SU-DHL-6 (cell line): ENCODE results near the gene HOXC10.

Experiments used
- H2AFZ ChIP-seq: fragments of 200-600 bp; sonication (generic); 2 replicates; pipeline ENCODE4 v1.6.1; 2014; ENCODE audit warnings: low read depth, mild to moderate bottlenecking, moderate library complexity, mixed read lengths, antibody characterized with exemption, low read length; ENCODE audit not compliant: severe bottlenecking
- H3F3A ChIP-seq: fragments of 200-600 bp; shearing (Covaris generic); 2 replicates; pipeline ENCODE4 v1.6.0; 2016; ENCODE audit warnings: antibody characterized with exemption, mild to moderate bottlenecking; ENCODE audit not compliant: insufficient read depth
- H3K27ac ChIP-seq: fragments of 200-600 bp; sonication (generic); 2 replicates; pipeline ENCODE4 v1.5.1; 2016; ENCODE audit warnings: low read depth, mild to moderate bottlenecking, low read length, moderate library complexity, mixed read lengths
- H3K27me3 ChIP-seq: fragments of 200-600 bp; sonication (generic), shearing (Covaris generic); 2 replicates; pipeline ENCODE4 v1.6.0; 2014; ENCODE audit warnings: mild to moderate bottlenecking, low read length
- H3K36me3 ChIP-seq: fragments of 200-600 bp; sonication (generic); 2 replicates; pipeline ENCODE4 v1.6.1; 2014; ENCODE audit warnings: mild to moderate bottlenecking, low read length, mixed read lengths
- H3K4me2 ChIP-seq: fragments of 300-600, 200-600 bp; shearing (Covaris generic), sonication (generic); 2 replicates; pipeline ENCODE4 v1.6.0; 2014; ENCODE audit warnings: low read length, low read depth, mild to moderate bottlenecking; ENCODE audit not compliant: poor library complexity, severe bottlenecking
- H3K4me3 ChIP-seq: fragments of 200-600 bp; sonication (generic); 2 replicates; pipeline ENCODE4 v1.5.1; 2014; ENCODE audit warnings: antibody characterized with exemption, low read length, mild to moderate bottlenecking, mixed read lengths; ENCODE audit not compliant: insufficient read depth, poor library complexity, severe bottlenecking
- H3K79me2 ChIP-seq: fragments of 200-600 bp; sonication (generic); 2 replicates; pipeline ENCODE4 v1.6.1; 2014; ENCODE audit warnings: mild to moderate bottlenecking, low read length, moderate library complexity; ENCODE audit not compliant: insufficient read depth
- H3K9ac ChIP-seq: fragments of 200-600 bp; sonication (generic); 2 replicates; pipeline ENCODE4 v1.7.0; 2014; ENCODE audit warnings: mild to moderate bottlenecking, low read length
- H3K9me2 ChIP-seq: fragments of 200-600 bp; sonication (generic); replicated peaks from 2 replicates; pipeline ENCODE4 v1.6.1; 2014; ENCODE audit warnings: low read length; ENCODE audit not compliant: insufficient read depth
- H3K9me3 ChIP-seq: fragments of 200-600 bp; sonication (generic); 2 replicates; pipeline ENCODE4 v1.6.1; 2014; ENCODE audit warnings: low read length, mixed read lengths; ENCODE audit not compliant: insufficient read depth
- H4K20me1 ChIP-seq: fragments of 200-600 bp; sonication (generic); 2 replicates; pipeline ENCODE4 v1.6.1; 2014; ENCODE audit warnings: low read depth, mild to moderate bottlenecking, antibody characterized with exemption, low read length, moderate library complexity, mixed read lengths
- CTCF ChIP-seq: fragments of 200-600 bp; sonication (generic); IDR thresholded peaks from one replicate; pipeline ENCODE4 v1.5.1; 2017; ENCODE audit warnings: antibody characterized with exemption, mild to moderate bottlenecking, low read length, moderate library complexity; ENCODE audit not compliant: insufficient read depth, poor library complexity, severe bottlenecking
- EZH2phosphoT487 ChIP-seq: fragments of 200-600 bp; sonication (generic), shearing (Covaris generic); conservative IDR thresholded peaks from 2 replicates; pipeline ENCODE4 v1.6.1; 2018; ENCODE audit warnings: mild to moderate bottlenecking, antibody characterized with exemption, low read length, moderate library complexity, mixed read lengths

HOXC10 gene

GRCh38 chr12:54019091-54019811 lies 34.3 kb downstream of the HOXC10 start:
- H3K27me3 ChIP-seq, result no peaks in the 10 kb centered on the region
- no peak overlapping the region for H3K27ac ChIP-seq

GRCh38 chr12:54019924-54020590 lies 35.1 kb downstream of the HOXC10 start:
- Histone ChIP-seq H3K27me3 (no peaks in the 10 kb centered on the region), H4K20me1 (no peaks in the 10 kb centered on the region), H3K36me3 (no peaks in the 10 kb centered on the region), H2AFZ (no peak overlapping the region), H3F3A (no peaks in the 10 kb centered on the region), H3K9me3 (no peaks in the 10 kb centered on the region), H3K79me2 (no peaks in the 10 kb centered on the region), H3K27ac (no peak overlapping the region), H3K4me3 (no peak overlapping the region), H3K9ac (no peak overlapping the region), H3K9me2 (no peaks in the 10 kb centered on the region), H3K4me2 (no peak overlapping the region)
- TF ChIP-seq EZH2phosphoT487, result no peak
- no peak for TF ChIP-seq CTCF

More at GRCh38 chr12:54019091-54019811, 34.3 kb downstream of the HOXC10 start:
- H3K4me3 ChIP-seq, result no peak overlapping the region
- H3K4me2 ChIP-seq, result no peak overlapping the region
- H3K9ac ChIP-seq, result no peak overlapping the region
- H3K79me2 ChIP-seq, result no peaks in the 10 kb centered on the region
- H3K9me2 ChIP-seq, result no peaks in the 10 kb centered on the region
- no peaks in the 10 kb centered on the region for H3K36me3 ChIP-seq
- TF ChIP-seq EZH2phosphoT487 (no peak), CTCF (no peak)
- H3F3A ChIP-seq, result no peaks in the 10 kb centered on the region
- no peaks in the 10 kb centered on the region for H4K20me1 ChIP-seq
- no peak overlapping the region for H2AFZ ChIP-seq
- H3K9me3 ChIP-seq, result no peaks in the 10 kb centered on the region

- no peaks in the 10 kb centered on the region for H3K27me3 ChIP-seq
- no peak overlapping the region for H3K4me3 ChIP-seq
- H3K4me2 ChIP-seq, result no peak overlapping the region
- no peak overlapping the region for H3K9ac ChIP-seq
- no peaks in the 10 kb centered on the region for H3F3A ChIP-seq
- H3K79me2 ChIP-seq, result no peaks in the 10 kb centered on the region
- H3K27ac ChIP-seq, result no peak overlapping the region
- H3K9me3 ChIP-seq, result no peaks in the 10 kb centered on the region
- H4K20me1 ChIP-seq, result no peaks in the 10 kb centered on the region
- H2AFZ ChIP-seq, result no peak overlapping the region
- no peaks in the 10 kb centered on the region for H3K36me3 ChIP-seq
- no peak for TF ChIP-seq EZH2phosphoT487
- TF ChIP-seq CTCF, result no peak
- no peaks in the 10 kb centered on the region for H3K9me2 ChIP-seq
Measured at GRCh38 chr12:54020591-54021405, 35.9 kb downstream of the HOXC10 start.
